Suppressor macrophage (primary cell): ENCODE results near the gene WDR83.
"Not testable (repeated sequence)": the region's sequence is repeated elsewhere in the genome, so short reads cannot be mapped to it uniquely, and the experiment has no call there.

Experiments
- DNase-seq, 4 experiments: peaks; one replicate each; pipeline ENCODE4 v3.0.0-alpha.2; 2020 to 2022
- total RNA-seq, 17 experiments: gene quantifications; one replicate each; lab custom pipeline; 2026; ENCODE audit warnings: mixed read lengths in 6 of 17, inconsistent platforms in 3 of 17; lab: John Stamatoyannopoulos, UW

The WDR83 gene
- total RNA-seq, result 7.0 to 26.1 (median 12.6) reads per million in 17 experiments

- peak; percentile 91 to 96 (median 94) for DNase-seq
Observed at GRCh38 chr19:12666265-12667048, at the start of gene WDR83, which contains the start of gene MAN2B1. TSS of gene WDR83 (plus strand) at chr19:12666807. CDS start at chr19:12669791, 2,984 bp downstream. TSS of gene MAN2B1 (minus strand) at chr19:12666742. CDS start at chr19:12666701, 41 bp downstream.

- no peak for DNase-seq
Observed at GRCh38 chr19:12617646-12618045, 49.0 kb upstream of the WDR83 start.

- DNase-seq, result not testable (repeated sequence)
Observed at GRCh38 chr19:12621253-12622024, 45.2 kb upstream of the WDR83 start.

GRCh38 chr19:12623361-12624031, 43.1 kb upstream of the WDR83 start:
- DNase-seq, result no peak

GRCh38 chr19:12626958-12627357, 39.6 kb upstream of the WDR83 start:
- DNase-seq, result no peak

- DNase-seq, result no peak
Observed at GRCh38 chr19:12628040-12629022, 38.3 kb upstream of the WDR83 start.

- no peak for DNase-seq
Observed at GRCh38 chr19:12629215-12629614, 37.4 kb upstream of the WDR83 start.

GRCh38 chr19:12636631-12637030, 30.0 kb upstream of the WDR83 start:
- no peak for DNase-seq

GRCh38 chr19:12638611-12639182, 27.9 kb upstream of the WDR83 start:
- DNase-seq, result no peak

GRCh38 chr19:12639901-12640613, 26.6 kb upstream of the WDR83 start:
- peak; percentile 90 to 93 (median 92) for DNase-seq

- DNase-seq, result no peak
Observed at GRCh38 chr19:12641456-12641855, 25.2 kb upstream of the WDR83 start.

GRCh38 chr19:12642506-12642905, 24.1 kb upstream of the WDR83 start:
- no peak for DNase-seq

- not testable (repeated sequence) for DNase-seq
Observed at GRCh38 chr19:12643716-12644115, 22.9 kb upstream of the WDR83 start.

- no peak for DNase-seq
Observed at GRCh38 chr19:12646551-12646950, 20.1 kb upstream of the WDR83 start.

GRCh38 chr19:12647047-12647446, 19.6 kb upstream of the WDR83 start:
- DNase-seq, result no peak

- peak; percentile 55 to 76 (median 64) for DNase-seq
Observed at GRCh38 chr19:12647490-12648071, 19.0 kb upstream of the WDR83 start.

GRCh38 chr19:12648088-12648487, 18.5 kb upstream of the WDR83 start:
- DNase-seq, result no peak

GRCh38 chr19:12649941-12650340, 16.7 kb upstream of the WDR83 start:
- no peak for DNase-seq

- DNase-seq, result no peak
Observed at GRCh38 chr19:12652219-12652618, 14.4 kb upstream of the WDR83 start.

- no peak for DNase-seq
Observed at GRCh38 chr19:12655546-12655945, 11.1 kb upstream of the WDR83 start.
